ENCODE results near the gene SUPT20H. TPM values are rescaled to one million over a fixed set of nuclear protein-coding genes. Genes with fewer than 3 reads are reported as not detected.

Gene SUPT20H
- total and polyA plus RNA-seq, 2 of the 13 experiments (the other 11 are each of a cell fraction or from before 2014, with no cell fraction given), result 35.0 to 63.6 TPM

DNA sequence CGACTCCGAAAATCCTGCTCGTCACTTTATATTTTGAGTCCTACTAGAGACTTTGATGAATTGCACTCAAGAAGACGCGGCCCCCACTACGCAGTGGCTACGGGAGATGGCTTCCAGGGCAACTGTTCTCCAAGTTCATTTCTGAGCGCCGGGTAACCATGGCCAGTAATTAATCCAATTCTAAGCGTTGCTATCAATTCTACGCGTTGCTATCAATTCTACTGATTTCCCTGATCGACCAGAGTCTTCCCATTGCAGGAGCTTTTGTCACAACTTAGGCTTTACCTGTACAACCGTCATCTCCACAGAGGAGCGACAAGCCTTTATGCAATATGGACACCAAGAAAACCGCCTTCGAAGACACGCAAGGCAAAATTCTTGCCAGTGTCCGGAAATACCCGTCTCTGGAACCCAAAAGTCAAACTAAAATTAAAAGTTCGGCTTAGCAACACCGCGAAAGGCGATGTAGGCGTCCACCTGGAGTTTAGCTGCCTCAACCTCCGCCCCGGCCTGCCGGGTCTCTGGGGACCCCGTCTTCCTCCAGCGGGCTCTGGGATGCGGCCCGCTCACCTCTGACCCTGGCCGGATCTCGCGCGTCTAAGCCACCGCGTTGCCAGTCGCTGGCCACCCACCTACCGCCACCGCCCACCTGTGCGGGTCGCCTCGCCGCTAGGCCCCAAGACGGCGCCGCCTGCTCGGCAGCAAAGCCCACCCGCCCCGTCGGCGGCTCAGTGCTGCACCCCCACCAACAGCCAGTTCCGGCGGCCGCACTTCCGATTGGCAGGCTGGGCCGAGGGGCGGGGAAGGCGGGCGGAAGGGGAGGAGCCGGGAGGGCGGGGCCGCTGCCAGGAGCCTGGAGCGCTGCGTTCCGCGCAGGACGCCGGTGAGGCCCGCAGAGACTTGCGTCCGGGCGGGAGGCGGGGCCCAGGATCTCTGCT, at the start of gene SUPT20H (continued):
- TF ChIP-seq, protein P1, sequence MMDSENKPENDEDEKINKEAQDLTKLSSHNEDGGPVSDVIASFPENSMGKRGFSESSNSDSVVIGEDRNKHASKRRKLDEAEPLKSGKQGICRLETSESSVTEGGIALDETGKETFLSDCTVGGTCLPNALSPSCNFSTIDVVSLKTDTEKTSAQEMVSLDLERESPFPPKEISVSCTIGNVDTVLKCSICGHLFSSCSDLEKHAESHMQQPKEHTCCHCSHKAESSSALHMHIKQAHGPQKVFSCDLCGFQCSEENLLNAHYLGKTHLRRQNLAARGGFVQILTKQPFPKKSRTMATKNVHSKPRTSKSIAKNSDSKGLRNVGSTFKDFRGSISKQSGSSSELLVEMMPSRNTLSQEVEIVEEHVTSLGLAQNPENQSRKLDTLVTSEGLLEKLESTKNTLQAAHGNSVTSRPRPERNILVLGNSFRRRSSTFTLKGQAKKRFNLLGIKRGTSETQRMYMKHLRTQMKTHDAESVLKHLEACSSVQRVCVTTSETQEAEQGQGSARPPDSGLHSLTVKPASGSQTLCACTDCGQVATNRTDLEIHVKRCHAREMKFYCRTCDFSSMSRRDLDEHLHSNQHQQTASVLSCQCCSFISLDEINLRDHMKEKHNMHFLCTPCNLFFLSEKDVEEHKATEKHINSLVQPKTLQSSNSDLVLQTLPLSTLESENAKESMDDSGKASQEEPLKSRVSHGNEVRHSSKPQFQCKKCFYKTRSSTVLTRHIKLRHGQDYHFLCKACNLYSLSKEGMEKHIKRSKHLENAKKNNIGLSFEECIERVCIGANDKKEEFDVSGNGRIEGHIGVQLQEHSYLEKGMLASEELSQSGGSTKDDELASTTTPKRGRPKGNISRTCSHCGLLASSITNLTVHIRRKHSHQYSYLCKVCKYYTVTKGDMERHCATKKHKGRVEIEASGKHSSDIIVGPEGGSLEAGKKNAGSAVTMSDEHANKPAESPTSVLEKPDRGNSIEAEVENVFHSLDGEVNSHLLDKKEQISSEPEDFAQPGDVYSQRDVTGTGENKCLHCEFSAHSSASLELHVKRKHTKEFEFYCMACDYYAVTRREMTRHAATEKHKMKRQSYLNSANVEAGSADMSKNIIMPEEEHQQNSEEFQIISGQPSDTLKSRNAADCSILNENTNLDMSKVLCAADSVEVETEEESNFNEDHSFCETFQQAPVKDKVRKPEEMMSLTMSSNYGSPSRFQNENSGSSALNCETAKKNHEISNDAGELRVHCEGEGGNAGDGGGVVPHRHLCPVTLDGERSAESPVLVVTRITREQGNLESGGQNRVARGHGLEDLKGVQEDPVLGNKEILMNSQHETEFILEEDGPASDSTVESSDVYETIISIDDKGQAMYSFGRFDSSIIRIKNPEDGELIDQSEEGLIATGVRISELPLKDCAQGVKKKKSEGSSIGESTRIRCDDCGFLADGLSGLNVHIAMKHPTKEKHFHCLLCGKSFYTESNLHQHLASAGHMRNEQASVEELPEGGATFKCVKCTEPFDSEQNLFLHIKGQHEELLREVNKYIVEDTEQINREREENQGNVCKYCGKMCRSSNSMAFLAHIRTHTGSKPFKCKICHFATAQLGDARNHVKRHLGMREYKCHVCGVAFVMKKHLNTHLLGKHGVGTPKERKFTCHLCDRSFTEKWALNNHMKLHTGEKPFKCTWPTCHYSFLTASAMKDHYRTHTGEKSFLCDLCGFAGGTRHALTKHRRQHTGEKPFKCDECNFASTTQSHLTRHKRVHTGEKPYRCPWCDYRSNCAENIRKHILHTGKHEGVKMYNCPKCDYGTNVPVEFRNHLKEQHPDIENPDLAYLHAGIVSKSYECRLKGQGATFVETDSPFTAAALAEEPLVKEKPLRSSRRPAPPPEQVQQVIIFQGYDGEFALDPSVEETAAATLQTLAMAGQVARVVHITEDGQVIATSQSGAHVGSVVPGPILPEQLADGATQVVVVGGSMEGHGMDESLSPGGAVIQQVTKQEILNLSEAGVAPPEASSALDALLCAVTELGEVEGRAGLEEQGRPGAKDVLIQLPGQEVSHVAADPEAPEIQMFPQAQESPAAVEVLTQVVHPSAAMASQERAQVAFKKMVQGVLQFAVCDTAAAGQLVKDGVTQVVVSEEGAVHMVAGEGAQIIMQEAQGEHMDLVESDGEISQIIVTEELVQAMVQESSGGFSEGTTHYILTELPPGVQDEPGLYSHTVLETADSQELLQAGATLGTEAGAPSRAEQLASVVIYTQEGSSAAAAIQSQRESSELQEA (CRISPR knock-in tag; IDR thresholded peaks at IDR 0.05; ENCODE audit: not compliant biosample characterization), result peak; percentile 69
- TF ChIP-seq IRF2 (CRISPR knock-in tag; IDR thresholded peaks at IDR 0.05), result no peak
- TF ChIP-seq NFIC (IDR thresholded peaks at IDR 0.05; ENCODE audit: low read length), result no peak
- TF ChIP-seq GABPB1 (CRISPR knock-in tag; IDR thresholded peaks at IDR 0.05), result peak; percentile 96
- TF ChIP-seq SNAI1 (CRISPR knock-in tag; IDR thresholded peaks at IDR 0.05; ENCODE audit: borderline replicate concordance), result peak; percentile 50; the same call in 1 of the 2 replicates
- TF ChIP-seq FOXC1 (CRISPR knock-in tag; IDR thresholded peaks at IDR 0.05; ENCODE audit: borderline replicate concordance), result peak; percentile 72; the same call in 1 of the 2 replicates
- TF ChIP-seq, protein P2, sequence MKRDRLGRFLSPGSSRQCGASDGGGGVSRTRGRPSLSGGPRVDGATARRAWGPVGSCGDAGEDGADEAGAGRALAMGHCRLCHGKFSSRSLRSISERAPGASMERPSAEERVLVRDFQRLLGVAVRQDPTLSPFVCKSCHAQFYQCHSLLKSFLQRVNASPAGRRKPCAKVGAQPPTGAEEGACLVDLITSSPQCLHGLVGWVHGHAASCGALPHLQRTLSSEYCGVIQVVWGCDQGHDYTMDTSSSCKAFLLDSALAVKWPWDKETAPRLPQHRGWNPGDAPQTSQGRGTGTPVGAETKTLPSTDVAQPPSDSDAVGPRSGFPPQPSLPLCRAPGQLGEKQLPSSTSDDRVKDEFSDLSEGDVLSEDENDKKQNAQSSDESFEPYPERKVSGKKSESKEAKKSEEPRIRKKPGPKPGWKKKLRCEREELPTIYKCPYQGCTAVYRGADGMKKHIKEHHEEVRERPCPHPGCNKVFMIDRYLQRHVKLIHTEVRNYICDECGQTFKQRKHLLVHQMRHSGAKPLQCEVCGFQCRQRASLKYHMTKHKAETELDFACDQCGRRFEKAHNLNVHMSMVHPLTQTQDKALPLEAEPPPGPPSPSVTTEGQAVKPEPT (CRISPR knock-in tag; IDR thresholded peaks at IDR 0.05; ENCODE audit: low read depth), result no peak
- 0 out of 2 replicates have a peak, but pooled peaks have one; percentile 77 for TF ChIP-seq ZNF337 (CRISPR knock-in tag; IDR thresholded peaks at IDR 0.05; ENCODE audit: borderline replicate concordance, low read depth)
- TF ChIP-seq HOXA5 (CRISPR knock-in tag; IDR thresholded peaks at IDR 0.05), result peak; percentile 61
- no peak for TF ChIP-seq SP140L (CRISPR knock-in tag; IDR thresholded peaks at IDR 0.05; ENCODE audit: borderline replicate concordance)
- TF ChIP-seq HIVEP1 (CRISPR knock-in tag; IDR thresholded peaks at IDR 0.05), result no peak; the same call in 1 of the 2 replicates
- peak; percentile 85 for TF ChIP-seq SP2 (CRISPR knock-in tag; IDR thresholded peaks at IDR 0.05)
- TF ChIP-seq ZNF790 (CRISPR knock-in tag; IDR thresholded peaks at IDR 0.05; ENCODE audit: borderline replicate concordance), result peak; percentile 19; the same call in 1 of the 2 replicates
- TF ChIP-seq, protein P3, sequence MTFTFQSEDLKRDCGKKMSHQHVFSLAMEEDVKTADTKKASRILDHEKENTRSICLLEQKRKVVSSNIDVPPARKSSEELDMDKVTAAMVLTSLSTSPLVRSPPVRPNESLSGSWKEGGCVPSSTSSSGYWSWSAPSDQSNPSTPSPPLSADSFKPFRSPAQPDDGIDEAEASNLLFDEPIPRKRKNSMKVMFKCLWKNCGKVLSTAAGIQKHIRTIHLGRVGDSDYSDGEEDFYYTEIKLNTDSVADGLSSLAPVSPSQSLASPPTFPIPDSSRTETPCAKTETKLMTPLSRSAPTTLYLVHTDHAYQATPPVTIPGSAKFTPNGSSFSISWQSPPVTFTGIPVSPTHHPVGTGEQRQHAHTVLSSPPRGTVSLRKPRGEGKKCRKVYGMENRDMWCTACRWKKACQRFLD (CRISPR knock-in tag; IDR thresholded peaks at IDR 0.05; ENCODE audit: borderline replicate concordance), result 0 out of 2 replicates have a peak, but pooled peaks have one; percentile 61
- TF ChIP-seq ZNF598 (CRISPR knock-in tag; IDR thresholded peaks at IDR 0.05; ENCODE audit: borderline replicate concordance), result 0 out of 2 replicates have a peak, but pooled peaks have one; percentile 71
- TF ChIP-seq FLYWCH1 (CRISPR knock-in tag; IDR thresholded peaks at IDR 0.05), result no peak
- peak; percentile 70; the same call in 1 of the 2 replicates for TF ChIP-seq ZNF678 (CRISPR knock-in tag; IDR thresholded peaks at IDR 0.05)
